HepG2 (cell line): ENCODE data around the gene LCK. TPM values are rescaled to one million over a fixed set of nuclear protein-coding genes. Genes with fewer than 3 reads are reported as not detected.
A peak's percentile ranks its signal among the peaks of the same experiment; 100 is the strongest.

ENCODE experiments used
- ELF3 ChIP-seq: IDR thresholded peaks from 2 replicates; pipeline ENCODE4 v1.6.1; 2016; ENCODE audit warnings: missing genetic modification reagents, missing compliant biosample characterization
- EP300 ChIP-seq, 3 experiments: sonication (generic) in 1 of 3; formaldehyde crosslinking in 1 of 3; IDR thresholded peaks; 2 replicates each; pipeline versions ENCODE4 v1.5.1 to v1.6.1; 2011 to 2020; ENCODE audit warnings: low read depth in 2 of 3, low read length in 2 of 3, borderline replicate concordance in 1 of 3, improper control_type of control experiment in 1 of 3, mild to moderate bottlenecking in 1 of 3, missing genetic modification reagents in 1 of 3, moderate library complexity in 1 of 3
- FOXK1 ChIP-seq: sonication (generic); formaldehyde crosslinking; IDR thresholded peaks from 2 replicates; pipeline ENCODE4 v1.4.0; 2020; ENCODE audit warnings: low read depth, missing genetic modification reagents, borderline replicate concordance
- HOXA3 ChIP-seq: sonication (generic); formaldehyde crosslinking; IDR thresholded peaks from 2 replicates; pipeline ENCODE4 v1.5.0; 2020; ENCODE audit warnings: missing genetic modification reagents
- IKZF5 ChIP-seq: IDR thresholded peaks from 2 replicates; pipeline ENCODE4 v1.6.1; 2018; ENCODE audit warnings: missing genetic modification reagents, mild to moderate bottlenecking, missing compliant biosample characterization
- KDM6A ChIP-seq: IDR thresholded peaks from 2 replicates; pipeline ENCODE4 v1.6.1; 2016; ENCODE audit warnings: low read depth
- MIER3 ChIP-seq: IDR thresholded peaks from 2 replicates; pipeline ENCODE4 v1.6.1; 2016; ENCODE audit warnings: missing compliant biosample characterization, borderline replicate concordance
- MNT ChIP-seq: fragments of 450-650 bp; IDR thresholded peaks from 2 replicates; pipeline ENCODE4 v1.6.1; 2016
- NR0B2 ChIP-seq: sonication (generic); formaldehyde crosslinking; IDR thresholded peaks from 2 replicates; pipeline ENCODE4 v1.4.0; 2020; ENCODE audit warnings: mild to moderate bottlenecking, missing genetic modification reagents
- PAXIP1 ChIP-seq: sonication (generic); formaldehyde crosslinking; conservative IDR thresholded peaks from 2 replicates; pipeline ENCODE4 v1.4.0; 2020; ENCODE audit warnings: mild to moderate bottlenecking, missing genetic modification reagents, moderate library complexity
- RORA ChIP-seq: sonication (generic); formaldehyde crosslinking; IDR thresholded peaks from 2 replicates; pipeline ENCODE4 v1.5.0; 2020; ENCODE audit warnings: mild to moderate bottlenecking, missing genetic modification reagents, moderate library complexity
- SOX13 ChIP-seq, 3 experiments: fragments of 450-650 bp in 1 of 3; sonication (generic) in 1 of 3; formaldehyde crosslinking in 1 of 3; IDR thresholded peaks in 2 of 3; conservative IDR thresholded peaks in 1 of 3; 2 replicates each; pipeline versions ENCODE4 v1.5.0 to v1.6.1; 2016 to 2020; ENCODE audit warnings: antibody characterized with exemption in 1 of 3, mild to moderate bottlenecking in 1 of 3, missing compliant biosample characterization in 1 of 3, missing genetic modification reagents in 1 of 3, moderate library complexity in 1 of 3
- THAP11 ChIP-seq: IDR thresholded peaks from 2 replicates; pipeline ENCODE4 v1.6.1; 2016; ENCODE audit warnings: missing biosample characterization, missing genetic modification reagents
- TOE1 ChIP-seq: sonication (generic); formaldehyde crosslinking; IDR thresholded peaks from 2 replicates; pipeline ENCODE4 v1.4.0; 2020; ENCODE audit warnings: mild to moderate bottlenecking, missing genetic modification reagents
- TP53 ChIP-seq: sonication (generic); formaldehyde crosslinking; conservative IDR thresholded peaks from 2 replicates; pipeline ENCODE4 v1.4.0; 2020; ENCODE audit warnings: missing genetic modification reagents
- ZBTB21 ChIP-seq: sonication (generic); formaldehyde crosslinking; IDR thresholded peaks from 2 replicates; pipeline ENCODE4 v1.4.0; 2020; ENCODE audit warnings: missing genetic modification reagents
- ZBTB38 ChIP-seq: sonication (generic); formaldehyde crosslinking; IDR thresholded peaks from 2 replicates; pipeline ENCODE4 v1.5.1; 2020; ENCODE audit warnings: mild to moderate bottlenecking, missing genetic modification reagents
- ZNF414 ChIP-seq: sonication (generic); formaldehyde crosslinking; IDR thresholded peaks from 2 replicates; pipeline ENCODE4 v1.5.0; 2020; ENCODE audit warnings: missing genetic modification reagents
- polyA plus RNA-seq, 8 experiments: library from polyadenylated mRNA; depleted of rRNA in 3 of 8; stranded (reverse) in 7 of 8; unstranded in 1 of 8; fragments of >200 nt; fragmentation: Illumina TruSeq in 4 of 8; extraction: Trizol in 4 of 8; gene quantifications; 2 replicates each; pipeline versions ENCODE4 v1.2.1 to v1.2.3, GENCODE V29; 2011 to 2016; ENCODE audit warnings: low read depth in 4 of 8, missing spikeins in 1 of 8, mixed read lengths in 1 of 8; ENCODE audit not compliant: insufficient read depth in 1 of 8
- total RNA-seq, 5 experiments: library from RNA; depleted of rRNA; stranded (reverse); fragments of >200 nt; fragmentation: Illumina TruSeq; extraction: Trizol; gene quantifications; 2 replicates each; pipeline ENCODE4 v1.2.3, GENCODE V29; 2016; ENCODE audit warnings: low read depth in 1 of 5

The LCK gene
- total and polyA plus RNA-seq, 2 of the 13 experiments (the other 11 are each of a cell fraction or from before 2014, with no cell fraction given) = 0.93 to 1.8 TPM

- TF ChIP-seq PAXIP1 = peak; percentile 69
- TF ChIP-seq RORA (CRISPR knock-in tag) = no peak
- TF ChIP-seq SOX13 (IDR thresholded peaks at IDR 0.05) = no peak
- peak in 1 of 2 experiments; percentile 36; a peak in 1 of 4 replicates for TF ChIP-seq SOX13 (CRISPR knock-in tag; conservative IDR thresholded peaks at IDR 0.05 in 1 of 2, IDR thresholded peaks at IDR 0.05 in 1 of 2)
- TF ChIP-seq MNT = peak; percentile 47; the same call in 1 of the 2 replicates
- TF ChIP-seq ZNF414 (CRISPR knock-in tag) = no peak
- TF ChIP-seq IKZF5 (CRISPR knock-in tag) = no peak
- TF ChIP-seq THAP11 (CRISPR knock-in tag) = peak; percentile 75
- peak; percentile 71; the same call in 1 of the 2 replicates for TF ChIP-seq ZBTB21 (CRISPR knock-in tag)
- TF ChIP-seq KDM6A = no peak
- TF ChIP-seq EP300 (IDR thresholded peaks at IDR 0.05; ENCODE audit: low read depth in 2 of 2, low read length in 2 of 2) = 0 out of 4 replicates have a peak, but pooled peaks of 1 of the 2 experiments have one; percentile 18
- TF ChIP-seq EP300 (CRISPR knock-in tag; IDR thresholded peaks at IDR 0.05; ENCODE audit: borderline replicate concordance) = no peak
- TF ChIP-seq HOXA3 (CRISPR knock-in tag) = peak; percentile 87
- 0 out of 2 replicates have a peak, but pooled peaks have one; percentile 23 for TF ChIP-seq ZBTB38 (CRISPR knock-in tag)
- TF ChIP-seq MIER3 = peak; percentile 73; the same call in 1 of the 2 replicates
- TF ChIP-seq ELF3 (CRISPR knock-in tag) = peak; percentile 78; the same call in 1 of the 2 replicates
- TF ChIP-seq TOE1 = no peak
- TF ChIP-seq TP53 = no peak
- TF ChIP-seq FOXK1 (CRISPR knock-in tag) = peak; percentile 69; the same call in 1 of the 2 replicates
- TF ChIP-seq NR0B2 (CRISPR knock-in tag) = no peak
Measured at GRCh38 chr1:32255072-32256071, 4.3 kb downstream of the LCK start (continued).
